MCF 10A (cell line): ENCODE measurements around the gene CAPN11. TPM values are rescaled to one million over a fixed set of nuclear protein-coding genes. Genes with fewer than 3 reads are reported as not detected.

Experiments used
- BruUV-seq: library from RNA; stranded (reverse); fragments of 400-500 nt; replicated peaks from 2 replicates; lab custom pipeline; 2021; lab: Mats Ljungman, UMichigan
- CTCF ChIA-PET: fragments of 300-600 bp; sonication (Branson Sonifier 250); formaldehyde crosslinking; extraction: SDS; loops from one replicate; lab custom pipeline; 2021; ENCODE audit warnings: antibody characterized with exemption, inconsistent platforms; lab: Yijun Ruan, JAX
- POLR2A ChIA-PET: fragments of 300-600, 350-650 bp; sonication (Branson Sonifier 250); formaldehyde crosslinking; extraction: SDS; loops from one replicate; lab custom pipeline; 2020; ENCODE audit warnings: antibody characterized with exemption, inconsistent platforms; lab: Yijun Ruan, JAX
- DNase-seq: peaks from one replicate; pipeline ENCODE4 v3.0.0-alpha.2; 2018; ENCODE audit not compliant: unreplicated experiment
- H3K27ac Mint-ChIP-seq: one replicate; pipeline ENCODE4 v1.8.0; 2022; ENCODE audit warnings: mild to moderate bottlenecking, low read depth, mixed read lengths; ENCODE audit not compliant: unreplicated experiment
- H3K27me3 Mint-ChIP-seq: one replicate; pipeline ENCODE4 v1.8.0; 2022; ENCODE audit warnings: mixed read lengths; ENCODE audit not compliant: insufficient read depth, unreplicated experiment
- H3K36me3 Mint-ChIP-seq: one replicate; pipeline ENCODE4 v1.8.0; 2022; ENCODE audit warnings: mild to moderate bottlenecking, moderate library complexity, mixed read lengths; ENCODE audit not compliant: insufficient read depth, unreplicated experiment
- H3K4me1 Mint-ChIP-seq: one replicate; pipeline ENCODE4 v1.8.0; 2022; ENCODE audit warnings: mixed read lengths; ENCODE audit not compliant: insufficient read depth, unreplicated experiment
- H3K4me3 Mint-ChIP-seq: one replicate; pipeline ENCODE4 v1.8.0; 2022; ENCODE audit warnings: mild to moderate bottlenecking, moderate library complexity, mixed read lengths; ENCODE audit not compliant: unreplicated experiment
- H3K9me3 Mint-ChIP-seq: one replicate; pipeline ENCODE4 v1.8.0; 2022; ENCODE audit warnings: mixed read lengths; ENCODE audit not compliant: unreplicated experiment
- intact Hi-C: fragments of 100-400 bp; cut with micrococcal nuclease; formaldehyde crosslinking; loops from 2 replicates; pipeline ENCODE4 v1.14.1; 2022
- total RNA-seq: library from RNA; stranded (reverse); gene quantifications from 2 replicates; pipeline ENCODE4 v1.2.3, GENCODE V29; 2022
- TF ChIP-seq, protein P1 (sequence below): fragments of 200-600 bp; IDR thresholded peaks from one replicate; pipeline ENCODE4 v1.8.0; 2022; ENCODE audit warnings: antibody characterized with exemption, mild to moderate bottlenecking; ENCODE audit not compliant: unreplicated experiment

The CAPN11 gene
- total RNA-seq, 1 experiment from 2014 or later = not detected

DNA sequence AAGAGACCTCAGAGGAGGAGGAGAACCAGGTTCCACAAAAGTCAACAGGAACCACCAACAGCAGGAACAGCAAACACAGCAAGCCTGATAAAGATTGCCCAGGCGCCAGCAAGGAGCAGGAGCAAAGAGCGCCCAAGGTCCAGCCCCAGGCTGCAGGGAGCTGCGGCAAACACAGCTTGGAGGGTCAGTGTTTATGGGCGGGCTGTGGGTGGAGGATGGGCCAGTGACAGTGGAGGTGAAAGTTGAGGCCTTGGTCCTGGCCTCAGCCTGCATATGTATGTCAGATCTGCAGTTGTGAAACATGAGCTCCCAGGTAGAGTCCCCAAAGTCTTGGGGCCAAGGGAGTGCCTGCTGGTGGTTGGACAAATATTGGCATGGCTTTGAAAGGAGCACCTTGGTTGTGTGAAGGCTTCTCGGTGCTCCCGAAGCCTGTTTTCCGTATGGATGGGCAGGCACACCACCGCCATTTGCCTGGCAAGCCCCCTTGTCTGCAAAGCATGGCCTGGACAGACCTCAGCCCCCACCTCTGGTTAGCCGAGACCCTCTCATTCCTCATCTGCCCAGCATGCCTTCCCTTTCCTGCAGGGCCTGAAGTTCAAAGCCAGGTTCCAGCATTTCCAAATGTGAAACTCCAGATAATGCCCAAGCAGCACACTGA is 2.0 kb upstream of the CAPN11 start:
- CTCF ChIA-PET = interaction anchor here (0.7 to 1.1 kb wide), 2 partner anchors 16 to 38 kb away, joined by 3 read pairs; no protein-coding TSS in a partner anchor
- DNase-seq = no peak
- Mint-ChIP-seq H3K4me3 (no peak overlapping the region), H3K4me1 (peaks cover 5% of the 10 kb centered on the region), H3K27me3 (no peaks in the 10 kb centered on the region), H3K9me3 (no peaks in the 10 kb centered on the region), H3K27ac (no peak overlapping the region), H3K36me3 (peaks cover 12% of the 10 kb centered on the region)
- TF ChIP-seq, protein P1, sequence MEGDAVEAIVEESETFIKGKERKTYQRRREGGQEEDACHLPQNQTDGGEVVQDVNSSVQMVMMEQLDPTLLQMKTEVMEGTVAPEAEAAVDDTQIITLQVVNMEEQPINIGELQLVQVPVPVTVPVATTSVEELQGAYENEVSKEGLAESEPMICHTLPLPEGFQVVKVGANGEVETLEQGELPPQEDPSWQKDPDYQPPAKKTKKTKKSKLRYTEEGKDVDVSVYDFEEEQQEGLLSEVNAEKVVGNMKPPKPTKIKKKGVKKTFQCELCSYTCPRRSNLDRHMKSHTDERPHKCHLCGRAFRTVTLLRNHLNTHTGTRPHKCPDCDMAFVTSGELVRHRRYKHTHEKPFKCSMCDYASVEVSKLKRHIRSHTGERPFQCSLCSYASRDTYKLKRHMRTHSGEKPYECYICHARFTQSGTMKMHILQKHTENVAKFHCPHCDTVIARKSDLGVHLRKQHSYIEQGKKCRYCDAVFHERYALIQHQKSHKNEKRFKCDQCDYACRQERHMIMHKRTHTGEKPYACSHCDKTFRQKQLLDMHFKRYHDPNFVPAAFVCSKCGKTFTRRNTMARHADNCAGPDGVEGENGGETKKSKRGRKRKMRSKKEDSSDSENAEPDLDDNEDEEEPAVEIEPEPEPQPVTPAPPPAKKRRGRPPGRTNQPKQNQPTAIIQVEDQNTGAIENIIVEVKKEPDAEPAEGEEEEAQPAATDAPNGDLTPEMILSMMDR = no peak
- POLR2A ChIA-PET = interaction anchor here (1.3 kb wide), 1 partner anchor 100 kb away, joined by 4 read pairs; no protein-coding TSS in a partner anchor
- BruUV-seq = no TSS peak
- intact Hi-C loops = no loop called here

DNA sequence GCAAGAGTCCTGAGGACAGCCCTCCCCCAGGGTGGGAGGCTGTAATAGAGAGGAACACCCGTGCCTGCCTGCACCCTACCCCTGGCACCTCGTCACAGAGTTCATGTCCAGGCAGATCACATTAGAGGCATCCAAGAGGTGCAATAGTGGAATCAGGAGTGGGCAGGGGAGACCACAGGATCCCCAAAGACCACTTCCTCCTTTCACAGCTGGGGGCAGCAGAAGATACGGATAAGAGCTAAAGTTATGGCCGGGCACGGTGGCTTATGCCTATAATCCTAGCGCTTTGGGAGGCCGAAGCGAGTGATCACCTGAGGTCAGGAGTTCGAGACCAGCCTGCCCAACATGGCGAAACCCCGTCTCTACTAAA is 1.5 kb upstream of the CAPN11 start:
- no peaks in the 10 kb centered on the region for H3K9me3 Mint-ChIP-seq
- POLR2A ChIA-PET = interaction anchor here (0.6 to 1.3 kb wide), 2 partner anchors 11 to 99 kb away, joined by 3 to 4 read pairs; no protein-coding TSS in a partner anchor
- no peak overlapping the region for H3K27ac Mint-ChIP-seq
- no peak overlapping the region for H3K4me3 Mint-ChIP-seq
- BruUV-seq = no TSS peak
- CTCF ChIA-PET = interaction anchor here (0.5 to 1.1 kb wide), 5 partner anchors 9 to 57 kb away, joined by 3 to 4 read pairs (median 3); no protein-coding TSS in a partner anchor
- no peak for DNase-seq
- peaks cover 10% of the 10 kb centered on the region for H3K4me1 Mint-ChIP-seq
- peaks cover 12% of the 10 kb centered on the region for H3K36me3 Mint-ChIP-seq
- intact Hi-C loops = no loop called here
- TF ChIP-seq, protein P1 = no peak
- no peaks in the 10 kb centered on the region for H3K27me3 Mint-ChIP-seq

DNA sequence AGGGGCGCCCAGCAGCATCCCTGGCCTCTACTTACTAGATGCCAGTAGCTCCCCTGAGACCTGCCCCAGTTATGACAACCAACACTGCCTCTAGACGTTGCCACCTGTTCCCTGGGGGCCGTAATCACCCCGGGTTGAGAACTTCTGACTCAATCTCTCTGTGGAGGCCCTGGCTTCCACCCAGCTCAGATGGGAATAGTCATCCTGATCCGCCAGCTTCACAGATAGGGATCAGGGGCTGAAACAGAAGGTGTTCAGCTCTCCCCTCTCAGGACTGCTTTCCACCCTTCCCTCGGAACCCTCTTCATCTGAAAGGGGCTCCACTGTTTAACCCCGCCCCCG is 3.3 kb downstream of the CAPN11 start:
- DNase-seq = peak; percentile 64
- H3K4me1 Mint-ChIP-seq = peaks cover 16% of the 10 kb centered on the region
- intact Hi-C loops = no loop called here
- H3K4me3 Mint-ChIP-seq = no peak overlapping the region
- H3K27ac Mint-ChIP-seq = no peak overlapping the region
- H3K27me3 Mint-ChIP-seq = peaks cover 23% of the 10 kb centered on the region
- ChIA-PET POLR2A (interaction anchor here (0.8 to 1.6 kb wide), 3 partner anchors 10 to 95 kb away, joined by 3 to 4 read pairs (median 3); no protein-coding TSS in a partner anchor), CTCF (interaction anchor here (0.6 to 5.3 kb wide), 10 partner anchors 9 to 666 kb away, joined by 3 to 31 read pairs (median 4); partner anchors contain the start of gene SLC35B2)
- no peaks in the 10 kb centered on the region for H3K9me3 Mint-ChIP-seq
- TF ChIP-seq, protein P1 = no peak
- no TSS peak for BruUV-seq
- no peaks in the 10 kb centered on the region for H3K36me3 Mint-ChIP-seq

DNA sequence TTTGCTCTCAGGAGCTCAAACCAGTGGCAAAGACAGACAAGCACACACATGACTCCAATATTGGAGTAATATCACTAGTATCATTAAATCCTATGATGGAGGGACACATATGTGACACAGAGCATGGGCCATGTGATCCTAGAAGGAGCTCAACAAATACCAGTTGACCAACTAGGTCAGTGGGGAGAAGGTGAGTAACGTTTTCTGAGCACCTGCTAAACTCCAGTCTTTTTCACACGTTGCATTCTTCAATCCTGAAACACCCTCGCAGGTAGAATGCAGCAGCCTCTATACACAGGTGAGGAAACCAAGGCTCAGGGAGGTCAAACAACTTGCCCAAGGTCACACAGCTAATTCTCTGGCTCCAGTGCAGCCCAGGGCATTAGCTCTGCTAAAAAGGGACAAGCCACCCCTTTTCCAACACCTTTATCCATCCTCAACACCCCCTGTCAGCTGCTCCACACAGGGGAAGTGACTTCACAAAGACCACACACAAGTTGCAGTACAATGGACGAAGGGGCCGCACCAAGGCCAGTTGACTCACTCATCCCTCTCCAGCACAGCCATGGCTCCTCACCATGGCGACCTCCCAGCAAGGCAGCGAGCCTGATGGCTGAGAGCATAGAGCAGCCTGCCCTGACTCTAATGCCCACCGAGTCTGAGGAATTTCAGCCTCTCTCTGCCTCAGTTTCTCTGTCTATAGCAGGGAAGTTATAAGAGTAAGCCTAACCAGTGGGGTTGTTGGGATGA is 4.4 kb downstream of the CAPN11 start:
- Mint-ChIP-seq H3K9me3 (no peaks in the 10 kb centered on the region), H3K4me3 (no peak overlapping the region), H3K36me3 (no peaks in the 10 kb centered on the region), H3K27me3 (peaks cover 23% of the 10 kb centered on the region), H3K4me1 (peaks cover 16% of the 10 kb centered on the region), H3K27ac (no peak overlapping the region)
- no peak for DNase-seq
- BruUV-seq = no TSS peak
- intact Hi-C loops = no loop called here
- POLR2A ChIA-PET = interaction anchor here (1.1 to 1.6 kb wide), 2 partner anchors 12 to 13 kb away, joined by 3 read pairs; no protein-coding TSS in a partner anchor
- CTCF ChIA-PET = interaction anchor here (0.6 to 5.3 kb wide), 6 partner anchors 9 to 667 kb away, joined by 3 to 31 read pairs (median 4); partner anchors contain the start of gene SLC35B2
- TF ChIP-seq, protein P1 = no peak
